Uterus (tissue), 4 donors: ENCODE data around the gene GDPD3. TPM values are rescaled to one million over a fixed set of nuclear protein-coding genes. Genes with fewer than 3 reads are reported as not detected.

Source experiments
- DNase-seq, 2 donors: peaks; one replicate each; pipeline ENCODE4 v3.0.0-alpha.2; 2019 to 2020
- H3K27ac ChIP-seq, 2 donors: fragments of 200-600 bp; sonication (generic); 1 replicate in 1 of 2; 2 replicates in 1 of 2; pipeline ENCODE4 v1.5.1; 2016 to 2018
- H3K27me3 ChIP-seq, 2 donors: fragments of 200-600 bp; sonication (generic); one replicate each; pipeline ENCODE4 v1.5.1; 2018 to 2019; ENCODE audit warnings: control low read depth in 1 of 2
- H3K36me3 ChIP-seq, 2 donors: fragments of 200-600 bp; sonication (generic); one replicate each; pipeline ENCODE4 v1.5.1; 2019; ENCODE audit warnings: control low read depth in 1 of 2
- H3K4me1 ChIP-seq, 2 donors: fragments of 200-600 bp; sonication (generic); one replicate each; pipeline ENCODE4 v1.5.1; 2018 to 2019; ENCODE audit warnings: control low read depth in 1 of 2
- H3K4me3 ChIP-seq, 2 donors: fragments of 200-600 bp; sonication (generic); 1 replicate in 1 of 2; 2 replicates in 1 of 2; pipeline ENCODE4 v1.5.1; 2018 to 2019; ENCODE audit warnings: mild to moderate bottlenecking in 1 of 2
- H3K9me3 ChIP-seq, 2 donors: fragments of 200-600 bp; sonication (generic); one replicate each; pipeline ENCODE4 v1.5.1; 2019; ENCODE audit warnings: control low read depth in 1 of 2
- CTCF ChIP-seq, 4 experiments: fragments of 200-600 bp in 2 of 4; fragments of 450-650 bp in 2 of 4; sonication (generic) in 2 of 4; IDR thresholded peaks; one replicate each; pipeline ENCODE4 v1.5.1; 2016 to 2019; ENCODE audit warnings: antibody characterized with exemption in 4 of 4, mild to moderate bottlenecking in 2 of 4, moderate library complexity in 1 of 4
- POLR2A ChIP-seq, 2 donors: fragments of 450-650 bp; IDR thresholded peaks; one replicate each; pipeline ENCODE4 v1.6.1; 2016; ENCODE audit warnings: antibody characterized with exemption in 2 of 2, mild to moderate bottlenecking in 1 of 2, moderate library complexity in 1 of 2
- intact Hi-C: fragments of 100-400 bp; cut with DNase I; formaldehyde crosslinking; loops from one replicate; pipeline ENCODE4 v1.15.1; 2023; ENCODE audit warnings: low total_unique reads
- total RNA-seq, 4 donors: library from RNA; depleted of rRNA in 3 of 4; stranded (reverse); fragments of >200 nt in 3 of 4; gene quantifications; one replicate each; pipeline versions ENCODE4 v1.1.0 to v1.2.4, GENCODE V29; 2014 to 2023
- donor health status: DM: yes; HTN: yes; CAD: no.

Gene GDPD3
- total RNA-seq, 4 donors from 2014 or later: 1.4 to 16.7 (median 2.3) TPM; not detected in 1

- Histone ChIP-seq H3K27me3 (no peaks in the 10 kb centered on the region), H3K9me3 (no peaks in the 10 kb centered on the region), H3K4me3 (peak overlapping the region; percentile 81 to 100), H3K36me3 (no peaks in the 10 kb centered on the region), H3K4me1 (peaks cover 10 to 26% of the 10 kb centered on the region in 2 donors), H3K27ac (peak overlapping the region; percentile 97 to 99)
- TF ChIP-seq POLR2A (IDR thresholded peaks at IDR 0.05): no peak
- TF ChIP-seq CTCF (IDR thresholded peaks at IDR 0.05): no peak
- intact Hi-C loops: no loop called here
- no peak for DNase-seq
Measured at GRCh38 chr16:30063278-30063892, 50.0 kb downstream of the GDPD3 start.

- H3K4me1 ChIP-seq: peaks cover 3 to 11% of the 10 kb centered on the region in 2 donors
- TF ChIP-seq CTCF (IDR thresholded peaks at IDR 0.05) (no peak), POLR2A (IDR thresholded peaks at IDR 0.05) (no peak)
- no peaks in the 10 kb centered on the region for H3K9me3 ChIP-seq
- no peaks in the 10 kb centered on the region for H3K36me3 ChIP-seq
- H3K4me3 ChIP-seq: no peak overlapping the region
- intact Hi-C loops: no loop called here
- no peak for DNase-seq
- H3K27ac ChIP-seq: no peak overlapping the region
- no peaks in the 10 kb centered on the region for H3K27me3 ChIP-seq
Measured at GRCh38 chr16:30060836-30061554, 52.3 kb downstream of the GDPD3 start.

- Histone ChIP-seq H3K4me1 (peaks cover 3 to 11% of the 10 kb centered on the region in 2 donors), H3K36me3 (no peaks in the 10 kb centered on the region), H3K27ac (no peak overlapping the region), H3K4me3 (no peak overlapping the region), H3K9me3 (no peaks in the 10 kb centered on the region), H3K27me3 (no peaks in the 10 kb centered on the region)
- DNase-seq: no peak
- intact Hi-C loops: no loop called here
- no peak for TF ChIP-seq POLR2A (IDR thresholded peaks at IDR 0.05)
Measured at GRCh38 chr16:30060346-30060745, 53.0 kb downstream of the GDPD3 start.

GRCh38 chr16:30054959-30055553, 58.3 kb downstream of the GDPD3 start:
- Histone ChIP-seq H3K27me3 (no peaks in the 10 kb centered on the region), H3K4me1 (peaks cover 0 to 6% of the 10 kb centered on the region in 2 donors), H3K4me3 (no peak overlapping the region), H3K27ac (no peak overlapping the region), H3K36me3 (no peaks in the 10 kb centered on the region), H3K9me3 (no peaks in the 10 kb centered on the region)
- intact Hi-C loops: no loop called here
- TF ChIP-seq CTCF (IDR thresholded peaks at IDR 0.05): no peak
- no peak for TF ChIP-seq POLR2A (IDR thresholded peaks at IDR 0.05)
- DNase-seq: no peak

Other genes starting within 250 kb of the GDPD3 start
- 10 to 100 TPM in 1 of 4 donors, 1 to 10 TPM in 1, under 1 TPM in 1, not detected in 1; 0.52 to 19.4 (median 4.6) TPM for gene SEZ6L2, start 214.0 kb downstream of the GDPD3 start, total RNA-seq
- 1 to 10 TPM in 2 of 4 donors, under 1 TPM in 1, not detected in 1; 0.61 to 1.0 (median 1.0) TPM for gene ASPHD1, start 213.0 kb downstream of the GDPD3 start, total RNA-seq
- 10 to 100 TPM in 2 of 4 donors, 1 to 10 TPM in 2; 1.8 to 33.3 (median 14.6) TPM for gene KCTD13, start 187.3 kb downstream of the GDPD3 start, total RNA-seq
- gene TMEM219, start 151.5 kb downstream of the GDPD3 start, total RNA-seq: 10 to 100 TPM; 38.6 to 82.3 (median 58.5) TPM
- gene TAOK2, start 139.7 kb downstream of the GDPD3 start, total RNA-seq: 10 to 100 TPM; 28.4 to 70.0 (median 46.6) TPM
- gene HIRIP3, start 117.9 kb downstream of the GDPD3 start, total RNA-seq: 10 to 100 TPM in 2 of 4 donors, 1 to 10 TPM in 2; 3.8 to 20.4 (median 13.5) TPM
- 100 to 1,000 TPM in 1 of 4 donors, 10 to 100 TPM in 2, 1 to 10 TPM in 1; 4.1 to 714 (median 68.9) TPM for gene INO80E, start 117.3 kb downstream of the GDPD3 start, total RNA-seq
- gene DOC2A, start 102.5 kb downstream of the GDPD3 start, total RNA-seq: 1 to 10 TPM in 3 of 4 donors, not detected in 1; 1.0 to 2.6 (median 1.8) TPM
- gene C16orf92, start 90.3 kb downstream of the GDPD3 start, total RNA-seq: not detected
- gene TLCD3B, start 82.3 kb downstream of the GDPD3 start, total RNA-seq: under 1 TPM in 1 of 4 donors, not detected in 3; 0.62 TPM
- gene ALDOA, start 47.8 kb downstream of the GDPD3 start, total RNA-seq: 100 to 1,000 TPM; 175 to 905 (median 489) TPM
- gene PPP4C, start 37.5 kb downstream of the GDPD3 start, total RNA-seq: 10 to 100 TPM; 15.6 to 78.5 (median 64.5) TPM
- 1 to 10 TPM in 1 of 4 donors, under 1 TPM in 1, not detected in 2; 0.21 to 1.3 TPM for gene TBX6, start 21.6 kb downstream of the GDPD3 start, total RNA-seq
- gene YPEL3, start 17.3 kb downstream of the GDPD3 start, total RNA-seq: 100 to 1,000 TPM in 1 of 4 donors, 10 to 100 TPM in 2, 1 to 10 TPM in 1; 9.2 to 158 (median 36.4) TPM
- gene MAPK3, start 9.7 kb upstream of the GDPD3 start, total RNA-seq: 100 to 1,000 TPM in 1 of 4 donors, 10 to 100 TPM in 3; 19.9 to 143 (median 39.4) TPM
- 10 to 100 TPM; 12.7 to 30.5 (median 18.2) TPM for gene CORO1A, start 70.1 kb upstream of the GDPD3 start, total RNA-seq
- 10 to 100 TPM in 2 of 4 donors, 1 to 10 TPM in 1, not detected in 1; 4.7 to 34.1 (median 27.5) TPM for gene BOLA2B, start 80.1 kb upstream of the GDPD3 start, total RNA-seq
- 100 to 1,000 TPM in 1 of 4 donors, 10 to 100 TPM in 3; 10.6 to 142 (median 41.0) TPM for gene SLX1A, start 80.3 kb upstream of the GDPD3 start, total RNA-seq
- gene SULT1A3, start 85.7 kb upstream of the GDPD3 start, total RNA-seq: 10 to 100 TPM in 2 of 4 donors, 1 to 10 TPM in 2; 1.8 to 26.5 (median 9.5) TPM
- gene NPIPB13, start 134.9 kb upstream of the GDPD3 start, total RNA-seq: 10 to 100 TPM in 3 of 4 donors, 1 to 10 TPM in 1; 1.9 to 38.5 (median 13.5) TPM
- 10 to 100 TPM; 27.9 to 74.7 (median 32.8) TPM for gene CD2BP2, start 241.8 kb upstream of the GDPD3 start, total RNA-seq